Measurements from ENCODE around the gene RUVBL2. TPM values are rescaled to one million over a fixed set of nuclear protein-coding genes. Genes with fewer than 3 reads are reported as not detected.

The RUVBL2 gene
- total and polyA plus RNA-seq, 2 of the 4 experiments (the other 2 are of a cell fraction), result 196 to 391 TPM

GRCh38 chr19:48987323-48987722, 6.4 kb upstream of the RUVBL2 start:
- Histone ChIP-seq H3K4me2 (ENCODE audit: low read depth, low read length) (no peak overlapping the region), H3K9me3 (ENCODE audit: control insufficient read depth, insufficient read depth, low read length) (no peaks in the 10 kb centered on the region), H2BK5ac (ENCODE audit: low read depth, low read length, poor library complexity, severe bottlenecking) (no peak overlapping the region), H3K4me1 (ENCODE audit: control insufficient read depth, insufficient read depth, low read length) (peaks cover 10% of the 10 kb centered on the region), H3K56ac (ENCODE audit: extremely low read depth, insufficient read depth, low read length) (no peak overlapping the region), H2AFZ (replicated peaks; ENCODE audit: low read length, poor library complexity) (no peak overlapping the region), H3K9ac (ENCODE audit: low read depth, low read length) (no peak overlapping the region), H3K79me1 (ENCODE audit: low read depth in 1 of 2, low read length in 2 of 2) (peaks cover 25 to 72% of the 10 kb centered on the region in 2 experiments), H3K27ac (ENCODE audit: insufficient read depth, low read length) (no peak overlapping the region), H4K91ac (ENCODE audit: insufficient read depth, low read depth, low read length) (no peak overlapping the region), H2BK120ac (ENCODE audit: low read depth, low read length) (no peak overlapping the region), H4K8ac (ENCODE audit: low read depth in 2 of 2, low read length in 2 of 2) (no peak overlapping the region), H2AK9ac (replicated peaks; ENCODE audit: low read depth, low read length, poor library complexity) (no peak overlapping the region), H3K23ac (ENCODE audit: low read depth, low read length) (no peak overlapping the region), H2BK20ac (ENCODE audit: low read depth, low read length) (no peak overlapping the region), H2AK5ac (ENCODE audit: low read depth, low read length) (no peak overlapping the region), H4K20me1 (ENCODE audit: insufficient read depth, low read length) (peaks cover 24% of the 10 kb centered on the region), H4K5ac (ENCODE audit: low read depth, low read length) (no peak overlapping the region), H3K18ac (ENCODE audit: low read depth, low read length) (no peak overlapping the region), H3K36me3 (ENCODE audit: control insufficient read depth, insufficient read depth, low read length) (peaks cover 55% of the 10 kb centered on the region), H3K4ac (ENCODE audit: low read depth, low read length) (no peak overlapping the region), H3K14ac (replicated peaks; ENCODE audit: low read depth, low read length) (no peak overlapping the region), H3K27me3 (ENCODE audit: control insufficient read depth, insufficient read depth, low read length) (no peaks in the 10 kb centered on the region), H3K4me3 (ENCODE audit: insufficient read depth, low read depth, low read length) (no peak overlapping the region), H3K9me1 (ENCODE audit: insufficient read depth, low read length) (peaks cover 13% of the 10 kb centered on the region), H2BK15ac (ENCODE audit: low read depth, low read length) (no peak overlapping the region)
- ATAC-seq (ENCODE audit: low read depth) (no peak), DNase-seq (no peak)
- no TSS peak for BruUV-seq (replicated peaks)
- WGBS, 2 experiments (ENCODE audit: extremely low coverage in 2 of 2, insufficient read length in 1 of 2), result 100% methylated on average over 1 of the region's 7 CpGs; no CpG with 5 or more reads in 1 of the 2 experiments
- ChIA-PET CTCF (no interaction called here), POLR2A (ENCODE audit: unreplicated experiment) (no interaction called here)
- TF ChIP-seq CEBPB (IDR thresholded peaks at IDR 0.05; ENCODE audit: low read depth, low read length) (no peak), FOS (IDR thresholded peaks at IDR 0.05; ENCODE audit: low read depth, low read length) (no peak), MAFK (IDR thresholded peaks at IDR 0.05; ENCODE audit: low read depth, low read length) (no peak), MXI1 (IDR thresholded peaks at IDR 0.05; ENCODE audit: borderline replicate concordance, low read depth, low read length) (no peak), BHLHE40 (IDR thresholded peaks at IDR 0.05; ENCODE audit: low read depth, low read length) (no peak), NFE2L2 (IDR thresholded peaks at IDR 0.05; ENCODE audit: low read depth, low read length) (no peak), CTCF (conservative IDR thresholded peaks at IDR 0.05; ENCODE audit: low read depth, low read length) (no peak), SMC3 (IDR thresholded peaks at IDR 0.05; ENCODE audit: low read depth, low read length) (no peak), MAZ (IDR thresholded peaks at IDR 0.05; ENCODE audit: borderline replicate concordance, low read depth, low read length) (no peak), RAD21 (IDR thresholded peaks at IDR 0.05; ENCODE audit: low read length) (no peak), RCOR1 (IDR thresholded peaks at IDR 0.05; ENCODE audit: insufficient replicate concordance, low read length) (no peak), RFX5 (IDR thresholded peaks at IDR 0.05; ENCODE audit: low read depth, low read length) (no peak), POLR2A (IDR thresholded peaks at IDR 0.05; ENCODE audit: low read depth, low read length) (no peak), USF2 (IDR thresholded peaks at IDR 0.05; ENCODE audit: low read depth, low read length) (no peak), CHD1 (IDR thresholded peaks at IDR 0.05; ENCODE audit: low read depth, low read length) (no peak)
- TF ChIP-seq, protein P1, sequence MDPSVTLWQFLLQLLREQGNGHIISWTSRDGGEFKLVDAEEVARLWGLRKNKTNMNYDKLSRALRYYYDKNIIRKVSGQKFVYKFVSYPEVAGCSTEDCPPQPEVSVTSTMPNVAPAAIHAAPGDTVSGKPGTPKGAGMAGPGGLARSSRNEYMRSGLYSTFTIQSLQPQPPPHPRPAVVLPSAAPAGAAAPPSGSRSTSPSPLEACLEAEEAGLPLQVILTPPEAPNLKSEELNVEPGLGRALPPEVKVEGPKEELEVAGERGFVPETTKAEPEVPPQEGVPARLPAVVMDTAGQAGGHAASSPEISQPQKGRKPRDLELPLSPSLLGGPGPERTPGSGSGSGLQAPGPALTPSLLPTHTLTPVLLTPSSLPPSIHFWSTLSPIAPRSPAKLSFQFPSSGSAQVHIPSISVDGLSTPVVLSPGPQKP (IDR thresholded peaks at IDR 0.05; ENCODE audit: borderline replicate concordance, low read depth, low read length), result no peak
- dilution Hi-C loops (cut with HindIII; ENCODE audit: low sequenced_read_pairs, unreplicated experiment) (no loop called here), intact Hi-C loops (cut with micrococcal nuclease) (no loop called here), in situ Hi-C loops (cut with MboI; ENCODE audit: low sequenced_read_pairs) (no loop called here)

Measured in IMR-90 (cell line).